Right lobe of liver (tissue), 4 donors: Measurements from ENCODE around the gene KIF26A.

ENCODE experiments used
- POLR2A ChIP-seq: fragments of 450-650 bp; IDR thresholded peaks from one replicate; pipeline ENCODE4 v1.6.1; 2017; ENCODE audit warnings: antibody characterized with exemption, mild to moderate bottlenecking
- TF ChIP-seq, protein P1 (sequence below), 4 donors: fragments of 200-600 bp in 3 of 4; fragments of 450-650 bp in 1 of 4; IDR thresholded peaks; one replicate each; pipeline versions ENCODE4 v1.5.1 to v1.8.0; 2016 to 2022; ENCODE audit warnings: antibody characterized with exemption in 4 of 4, mild to moderate bottlenecking in 2 of 4
- donor health status: DM: no; HTN: no; CAD: no.
- donor health status: DM: no; HTN: no; CAD: no.
- donor health status: DM: no; HTN: yes; CAD: no.

DNA sequence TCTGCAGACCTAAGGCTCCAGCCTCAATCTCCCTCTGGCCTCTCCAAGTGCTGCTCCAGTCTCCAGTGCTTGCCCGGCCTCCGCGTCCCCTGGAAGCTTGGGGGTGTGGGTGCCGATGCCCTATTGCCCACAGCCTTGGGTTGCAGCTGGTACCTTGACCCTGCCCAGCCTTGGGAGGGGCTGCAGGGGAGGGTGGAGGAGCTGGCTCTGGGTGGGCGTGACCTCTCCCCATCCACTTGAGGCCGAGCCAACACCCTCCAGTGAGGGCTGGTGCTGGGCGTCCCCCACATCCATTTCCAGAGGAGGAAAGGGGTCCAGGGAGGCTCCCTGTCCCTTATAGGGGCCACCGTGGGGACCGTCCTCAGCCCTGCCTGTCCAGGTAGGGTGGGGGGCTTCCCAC, 24.1 kb downstream of the KIF26A start:
- TF ChIP-seq, protein P1, sequence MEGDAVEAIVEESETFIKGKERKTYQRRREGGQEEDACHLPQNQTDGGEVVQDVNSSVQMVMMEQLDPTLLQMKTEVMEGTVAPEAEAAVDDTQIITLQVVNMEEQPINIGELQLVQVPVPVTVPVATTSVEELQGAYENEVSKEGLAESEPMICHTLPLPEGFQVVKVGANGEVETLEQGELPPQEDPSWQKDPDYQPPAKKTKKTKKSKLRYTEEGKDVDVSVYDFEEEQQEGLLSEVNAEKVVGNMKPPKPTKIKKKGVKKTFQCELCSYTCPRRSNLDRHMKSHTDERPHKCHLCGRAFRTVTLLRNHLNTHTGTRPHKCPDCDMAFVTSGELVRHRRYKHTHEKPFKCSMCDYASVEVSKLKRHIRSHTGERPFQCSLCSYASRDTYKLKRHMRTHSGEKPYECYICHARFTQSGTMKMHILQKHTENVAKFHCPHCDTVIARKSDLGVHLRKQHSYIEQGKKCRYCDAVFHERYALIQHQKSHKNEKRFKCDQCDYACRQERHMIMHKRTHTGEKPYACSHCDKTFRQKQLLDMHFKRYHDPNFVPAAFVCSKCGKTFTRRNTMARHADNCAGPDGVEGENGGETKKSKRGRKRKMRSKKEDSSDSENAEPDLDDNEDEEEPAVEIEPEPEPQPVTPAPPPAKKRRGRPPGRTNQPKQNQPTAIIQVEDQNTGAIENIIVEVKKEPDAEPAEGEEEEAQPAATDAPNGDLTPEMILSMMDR (IDR thresholded peaks at IDR 0.05): no peak
- no peak for TF ChIP-seq POLR2A
